Posterior cingulate gyrus (tissue), 11 donors: ENCODE results near the gene TET2.
A peak's percentile ranks its signal among the peaks of the same experiment; 100 is the strongest.

Source experiments
- DNase-seq, 10 donors: peaks; one replicate each; pipeline versions ENCODE4 v3.0.0 to v3.0.0-alpha.2; 2020 to 2021; ENCODE audit warnings: mixed read lengths in 3 of 10
- intact Hi-C: fragments of 100-400 bp; cut with DNase I; formaldehyde crosslinking; loops from one replicate; pipeline ENCODE4 v1.15.1; 2023

Gene TET2

DNA sequence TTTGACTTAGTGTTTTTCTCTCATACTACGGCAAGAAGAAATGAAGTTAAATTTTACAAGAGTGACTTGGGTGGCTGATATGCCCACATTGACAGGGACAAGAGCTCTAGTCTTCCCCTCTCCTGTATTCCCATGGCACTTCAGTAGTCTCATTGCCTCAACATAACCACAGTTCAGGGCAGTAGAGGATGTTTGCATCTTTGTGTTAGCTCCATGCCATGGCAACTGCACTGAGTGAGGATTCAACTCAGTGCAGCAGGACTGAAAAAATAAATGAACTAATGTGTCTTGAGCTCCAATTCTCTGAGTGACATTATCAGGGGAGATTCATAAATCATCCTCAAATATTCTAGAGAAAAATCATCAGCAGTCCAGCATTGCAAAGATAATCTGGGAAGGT lies 78.8 kb downstream of the TET2 start:
- no peak for DNase-seq
- intact Hi-C loops, result no loop called here

GRCh38 chr4:105227054-105227453 lies 80.4 kb downstream of the TET2 start:
- no peak for DNase-seq
- intact Hi-C loops, result no loop called here

GRCh38 chr4:105230287-105230686 lies 83.6 kb downstream of the TET2 start:
- intact Hi-C loops, result no loop called here
- DNase-seq, result no peak

GRCh38 chr4:105232374-105232773 lies 85.7 kb downstream of the TET2 start:
- no peak for DNase-seq
- intact Hi-C loops, result no loop called here

- intact Hi-C loops, result no loop called here
- DNase-seq, result no peak
These were observed 87.9 kb downstream of the TET2 start for GRCh38 chr4:105234582-105234981.

DNA sequence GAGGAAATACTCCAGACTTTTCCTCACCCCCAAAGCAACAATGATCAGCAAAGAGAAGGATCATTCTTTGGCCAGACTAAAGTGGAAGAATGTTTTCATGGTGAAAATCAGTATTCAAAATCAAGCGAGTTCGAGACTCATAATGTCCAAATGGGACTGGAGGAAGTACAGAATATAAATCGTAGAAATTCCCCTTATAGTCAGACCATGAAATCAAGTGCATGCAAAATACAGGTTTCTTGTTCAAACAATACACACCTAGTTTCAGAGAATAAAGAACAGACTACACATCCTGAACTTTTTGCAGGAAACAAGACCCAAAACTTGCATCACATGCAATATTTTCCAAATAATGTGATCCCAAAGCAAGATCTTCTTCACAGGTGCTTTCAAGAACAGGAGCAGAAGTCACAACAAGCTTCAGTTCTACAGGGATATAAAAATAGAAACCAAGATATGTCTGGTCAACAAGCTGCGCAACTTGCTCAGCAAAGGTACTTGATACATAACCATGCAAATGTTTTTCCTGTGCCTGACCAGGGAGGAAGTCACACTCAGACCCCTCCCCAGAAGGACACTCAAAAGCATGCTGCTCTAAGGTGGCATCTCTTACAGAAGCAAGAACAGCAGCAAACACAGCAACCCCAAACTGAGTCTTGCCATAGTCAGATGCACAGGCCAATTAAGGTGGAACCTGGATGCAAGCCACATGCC lies 89.7 kb downstream of the TET2 start:
- intact Hi-C loops, result no loop called here

GRCh38 chr4:105236916-105237311 lies 90.2 kb downstream of the TET2 start:
- intact Hi-C loops, result no loop called here
- DNase-seq, result no peak

More for the DNA sequence above, 89.7 kb downstream of the TET2 start:
- no peak for DNase-seq

GRCh38 chr4:105240037-105240436 lies 93.4 kb downstream of the TET2 start:
- intact Hi-C loops, result loop anchor here (5.0 kb wide), 1 partner anchor 98 kb away; no protein-coding TSS in a partner anchor
- DNase-seq, result no peak

DNA sequence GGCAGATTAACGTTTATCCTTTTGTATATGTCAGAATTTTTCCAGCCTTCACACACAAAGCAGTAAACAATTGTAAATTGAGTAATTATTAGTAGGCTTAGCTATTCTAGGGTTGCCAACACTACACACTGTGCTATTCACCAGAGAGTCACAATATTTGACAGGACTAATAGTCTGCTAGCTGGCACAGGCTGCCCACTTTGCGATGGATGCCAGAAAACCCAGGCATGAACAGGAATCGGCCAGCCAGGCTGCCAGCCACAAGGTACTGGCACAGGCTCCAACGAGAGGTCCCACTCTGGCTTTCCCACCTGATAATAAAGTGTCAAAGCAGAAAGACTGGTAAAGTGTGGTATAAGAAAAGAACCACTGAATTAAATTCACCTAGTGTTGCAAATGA lies 94.8 kb downstream of the TET2 start:
- DNase-seq, result peak; percentile 54 to 93 (median 65)
- intact Hi-C loops, result loop anchor here (5.0 kb wide), 1 partner anchor 99 kb away; no protein-coding TSS in a partner anchor

- DNase-seq, result no peak
- intact Hi-C loops, result loop anchor here (5.0 kb wide), 1 partner anchor 101 kb away; no protein-coding TSS in a partner anchor
These were observed 96.8 kb downstream of the TET2 start for GRCh38 chr4:105243446-105243845.

GRCh38 chr4:105246712-105247111 lies 100.0 kb downstream of the TET2 start:
- DNase-seq, result no peak
- intact Hi-C loops, result no loop called here

DNA sequence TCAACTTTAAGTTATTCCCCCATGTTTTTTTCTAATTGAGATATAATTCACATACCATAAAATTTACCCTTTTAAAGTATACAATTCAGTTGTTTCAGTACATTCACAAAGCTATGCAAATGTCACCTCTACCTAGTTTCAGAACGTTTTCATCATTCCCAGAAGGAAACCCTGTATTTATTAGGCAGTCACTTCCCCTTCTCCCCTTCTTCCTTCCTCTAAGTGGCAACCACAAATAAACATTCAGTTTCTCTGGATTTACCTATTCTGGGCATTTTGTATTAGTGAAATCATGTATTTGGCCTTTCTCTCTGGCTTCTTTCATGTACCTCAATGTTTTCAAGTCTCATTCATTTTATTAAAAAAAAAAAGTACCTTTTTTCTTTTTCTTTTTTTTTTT lies 101.9 kb downstream of the TET2 start:
- no peak for DNase-seq
- intact Hi-C loops, result no loop called here

DNA sequence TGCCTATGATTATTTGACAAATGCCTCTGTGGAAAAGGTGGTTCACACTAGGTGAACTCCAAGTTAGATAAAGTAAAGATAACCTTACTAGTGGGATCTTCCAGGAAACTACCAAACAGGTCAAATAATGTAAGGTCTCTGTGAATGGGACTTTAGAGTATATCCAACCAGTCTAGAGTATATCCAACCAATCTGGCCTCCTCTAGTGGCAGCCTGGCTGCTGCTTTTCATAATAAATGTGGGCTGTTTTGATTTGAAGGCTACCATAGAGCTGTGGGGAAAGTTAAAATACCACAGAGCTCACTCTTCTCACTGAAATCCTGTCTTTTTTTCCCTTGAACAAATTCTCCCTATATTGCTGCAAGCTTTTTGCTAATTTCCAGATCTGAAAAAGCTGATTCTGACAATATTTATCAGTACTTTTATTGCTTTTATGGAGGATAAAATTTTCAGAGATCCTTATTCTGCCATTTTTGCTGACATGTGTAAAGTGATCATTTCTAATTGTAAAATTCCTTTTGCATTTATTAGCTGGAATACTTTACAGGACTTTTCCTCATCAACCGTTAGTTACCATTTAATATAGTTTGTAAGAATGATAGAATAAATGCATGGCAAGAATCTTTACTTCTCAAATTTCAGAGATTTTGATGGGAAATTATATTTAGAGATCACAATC lies 111.3 kb downstream of the TET2 start:
- intact Hi-C loops, result no loop called here
- no peak for DNase-seq

GRCh38 chr4:105265689-105266088 lies 119.0 kb downstream of the TET2 start:
- intact Hi-C loops, result no loop called here

GRCh38 chr4:105267280-105267679 lies 120.6 kb downstream of the TET2 start:
- intact Hi-C loops, result no loop called here

More at GRCh38 chr4:105265689-105266088, 119.0 kb downstream of the TET2 start:
- no peak for DNase-seq

DNA sequence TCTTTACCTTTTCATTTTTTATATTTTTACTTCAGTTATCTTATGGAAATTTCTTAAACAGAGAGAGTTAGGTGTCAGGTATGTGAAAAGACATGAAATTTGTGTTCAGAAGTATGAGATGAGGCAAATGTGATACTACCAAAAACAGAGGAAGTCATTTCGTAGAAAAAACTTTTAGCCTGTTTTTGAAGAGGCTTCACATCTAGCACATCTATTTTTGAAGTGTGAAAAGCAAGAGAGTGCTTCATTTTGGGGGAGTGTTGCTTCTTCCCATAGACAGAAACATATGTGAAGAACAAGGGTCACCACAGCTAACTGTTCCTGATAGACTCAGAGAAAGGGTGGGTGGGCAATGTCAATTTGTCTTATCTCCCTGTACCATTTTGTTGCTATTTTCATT lies 125.3 kb downstream of the TET2 start:
- no peak for DNase-seq
- intact Hi-C loops, result no loop called here

More at GRCh38 chr4:105267280-105267679, 120.6 kb downstream of the TET2 start:
- DNase-seq, result no peak

DNA sequence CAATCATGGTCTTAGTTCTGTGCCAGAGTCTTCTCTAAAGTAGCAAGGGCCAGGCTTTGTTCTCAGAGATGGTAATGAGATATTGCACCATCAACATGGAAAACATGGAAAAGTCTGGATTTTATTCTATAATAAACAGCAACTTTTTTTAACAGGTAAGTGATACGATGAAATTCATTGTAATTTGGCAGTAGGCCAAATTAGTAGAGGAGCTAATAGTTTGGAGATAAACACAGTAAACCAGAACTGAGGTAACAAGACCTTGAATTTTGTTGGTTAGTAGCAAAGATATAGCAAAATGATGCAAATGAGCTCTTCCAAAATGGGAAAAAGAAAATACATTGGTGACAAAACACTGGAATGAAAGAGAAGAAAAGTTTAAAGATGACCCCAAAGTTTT lies 126.6 kb downstream of the TET2 start:
- DNase-seq, result no peak
- intact Hi-C loops, result no loop called here

DNA sequence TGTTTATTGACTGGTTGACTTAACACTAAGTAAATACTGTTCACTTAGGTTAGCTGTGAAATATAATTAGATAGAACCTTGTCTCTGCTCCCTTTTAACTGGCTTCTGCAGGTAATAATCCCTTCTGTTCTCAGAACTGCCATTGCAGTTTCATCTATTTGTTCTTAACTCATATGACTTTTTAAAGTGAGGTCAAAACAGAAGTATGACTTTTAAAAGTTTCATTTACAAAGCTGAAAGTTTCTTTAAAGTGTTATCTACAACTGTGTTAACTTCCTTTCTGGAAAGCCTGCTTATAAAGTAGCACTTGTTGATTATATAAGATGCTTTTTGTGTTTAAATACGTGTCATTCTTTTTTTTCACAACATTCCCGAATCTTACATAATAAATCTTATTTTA lies 127.4 kb downstream of the TET2 start:
- intact Hi-C loops, result no loop called here
- DNase-seq, result no peak

DNA sequence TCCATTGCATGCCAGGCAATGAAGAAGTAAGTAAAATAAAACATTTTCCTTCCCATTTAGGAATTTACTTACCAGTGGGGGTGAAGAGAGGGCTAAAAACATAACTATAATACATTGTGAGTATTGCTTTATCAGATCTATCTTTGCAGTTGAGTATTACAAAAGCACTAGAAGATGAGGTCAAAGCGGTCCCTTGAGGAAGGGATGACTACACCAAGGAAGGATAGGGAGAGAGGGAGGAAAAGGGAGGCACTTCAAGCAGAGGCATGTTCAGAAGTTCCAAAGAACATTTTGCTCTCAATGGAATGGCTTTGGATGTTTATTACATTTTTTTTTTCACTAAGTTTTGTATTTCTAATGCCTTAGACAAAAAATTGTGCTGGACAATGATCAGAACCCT lies 127.8 kb downstream of the TET2 start:
- no peak for DNase-seq
- intact Hi-C loops, result no loop called here

DNA sequence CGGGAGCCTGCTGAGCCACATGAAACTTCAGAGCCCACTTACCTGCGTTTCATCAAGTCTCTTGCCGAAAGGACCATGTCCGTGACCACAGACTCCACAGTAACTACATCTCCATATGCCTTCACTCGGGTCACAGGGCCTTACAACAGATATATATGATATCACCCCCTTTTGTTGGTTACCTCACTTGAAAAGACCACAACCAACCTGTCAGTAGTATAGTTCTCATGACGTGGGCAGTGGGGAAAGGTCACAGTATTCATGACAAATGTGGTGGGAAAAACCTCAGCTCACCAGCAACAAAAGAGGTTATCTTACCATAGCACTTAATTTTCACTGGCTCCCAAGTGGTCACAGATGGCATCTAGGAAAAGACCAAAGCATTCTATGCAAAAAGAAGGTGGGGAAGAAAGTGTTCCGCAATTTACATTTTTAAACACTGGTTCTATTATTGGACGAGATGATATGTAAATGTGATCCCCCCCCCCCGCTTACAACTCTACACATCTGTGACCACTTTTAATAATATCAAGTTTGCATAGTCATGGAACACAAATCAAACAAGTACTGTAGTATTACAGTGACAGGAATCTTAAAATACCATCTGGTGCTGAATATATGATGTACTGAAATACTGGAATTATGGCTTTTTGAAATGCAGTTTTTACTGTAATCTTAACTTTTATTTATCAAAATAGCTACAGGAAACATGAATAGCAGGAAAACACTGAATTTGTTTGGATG lies 129.9 kb downstream of the TET2 start:
- no peak for DNase-seq
- intact Hi-C loops, result no loop called here

GRCh38 chr4:105277702-105278101 lies 131.0 kb downstream of the TET2 start:
- no peak for DNase-seq
- intact Hi-C loops, result no loop called here
